ENCODE data around the gene CLIC5. TPM values are rescaled to one million over a fixed set of nuclear protein-coding genes. Genes with fewer than 3 reads are reported as not detected.
"Not testable (repeated sequence)": the region's sequence is repeated elsewhere in the genome, so short reads cannot be mapped to it uniquely, and the experiment has no call there.

The CLIC5 gene
- total RNA-seq, 1 donor from 2014 or later: not detected

DNA sequence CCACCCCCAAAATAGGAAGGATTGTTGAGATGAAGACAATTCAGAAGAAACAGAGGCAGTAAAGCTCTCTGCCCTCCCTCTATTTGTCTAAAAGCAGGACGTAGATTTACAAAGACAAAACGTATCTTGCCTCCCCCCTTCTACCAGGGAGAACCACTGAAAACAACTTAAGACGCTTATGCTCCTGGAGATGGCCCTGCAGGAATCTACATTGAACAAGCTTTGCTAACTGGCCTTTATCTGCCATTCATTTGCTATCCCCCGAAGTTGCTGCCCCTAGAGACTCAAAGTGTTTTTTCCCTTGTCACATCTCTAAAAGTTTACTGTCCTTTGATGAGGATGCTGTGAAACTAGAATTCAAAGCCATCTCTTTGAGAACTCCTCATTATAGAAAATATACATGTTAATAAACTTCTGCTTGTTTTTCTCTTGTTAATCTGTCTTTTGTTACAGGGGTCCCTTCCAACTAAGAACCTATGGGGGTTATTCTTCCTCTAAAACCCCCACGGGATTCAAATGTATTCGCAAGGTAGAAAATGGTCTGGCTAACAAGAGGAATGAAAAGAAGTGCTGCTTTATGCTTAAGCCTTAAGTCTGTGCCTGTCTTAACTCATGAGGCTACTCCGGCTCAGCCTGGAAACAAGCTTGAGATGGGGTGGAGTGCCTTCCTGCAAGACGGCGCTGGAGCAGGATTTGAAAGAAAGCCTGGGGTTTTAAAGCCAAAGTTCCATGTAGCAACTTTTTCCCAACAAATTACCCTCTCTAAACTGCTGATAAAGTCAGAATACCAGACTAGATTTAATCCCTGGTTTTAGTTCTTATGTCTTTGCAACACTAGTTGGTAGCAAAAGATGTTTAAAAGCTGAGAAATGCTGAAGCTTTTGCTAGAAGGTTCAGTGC, 88.0 kb downstream of the CLIC5 start:
- no peak overlapping the region for H3K4me3 Mint-ChIP-seq (ENCODE audit: unreplicated experiment)
- peak; percentile 19 for DNase-seq (ENCODE audit: extremely low spot score, unreplicated experiment)
- H3K27ac Mint-ChIP-seq (ENCODE audit: unreplicated experiment): no peak overlapping the region
- TF ChIP-seq, protein P1, sequence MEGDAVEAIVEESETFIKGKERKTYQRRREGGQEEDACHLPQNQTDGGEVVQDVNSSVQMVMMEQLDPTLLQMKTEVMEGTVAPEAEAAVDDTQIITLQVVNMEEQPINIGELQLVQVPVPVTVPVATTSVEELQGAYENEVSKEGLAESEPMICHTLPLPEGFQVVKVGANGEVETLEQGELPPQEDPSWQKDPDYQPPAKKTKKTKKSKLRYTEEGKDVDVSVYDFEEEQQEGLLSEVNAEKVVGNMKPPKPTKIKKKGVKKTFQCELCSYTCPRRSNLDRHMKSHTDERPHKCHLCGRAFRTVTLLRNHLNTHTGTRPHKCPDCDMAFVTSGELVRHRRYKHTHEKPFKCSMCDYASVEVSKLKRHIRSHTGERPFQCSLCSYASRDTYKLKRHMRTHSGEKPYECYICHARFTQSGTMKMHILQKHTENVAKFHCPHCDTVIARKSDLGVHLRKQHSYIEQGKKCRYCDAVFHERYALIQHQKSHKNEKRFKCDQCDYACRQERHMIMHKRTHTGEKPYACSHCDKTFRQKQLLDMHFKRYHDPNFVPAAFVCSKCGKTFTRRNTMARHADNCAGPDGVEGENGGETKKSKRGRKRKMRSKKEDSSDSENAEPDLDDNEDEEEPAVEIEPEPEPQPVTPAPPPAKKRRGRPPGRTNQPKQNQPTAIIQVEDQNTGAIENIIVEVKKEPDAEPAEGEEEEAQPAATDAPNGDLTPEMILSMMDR (IDR thresholded peaks at IDR 0.05): no peak
- H3K36me3 Mint-ChIP-seq (ENCODE audit: unreplicated experiment): no peaks in the 10 kb centered on the region
- H3K27me3 Mint-ChIP-seq (ENCODE audit: unreplicated experiment): peaks cover 9% of the 10 kb centered on the region
- H3K4me1 Mint-ChIP-seq (ENCODE audit: unreplicated experiment): peaks cover 27% of the 10 kb centered on the region
- H3K9me3 Mint-ChIP-seq (ENCODE audit: unreplicated experiment): no peaks in the 10 kb centered on the region

- not testable (repeated sequence) for H3K4me3 Mint-ChIP-seq (ENCODE audit: unreplicated experiment); H3K9me3 Mint-ChIP-seq (ENCODE audit: unreplicated experiment); H3K36me3 Mint-ChIP-seq (ENCODE audit: unreplicated experiment); H3K27me3 Mint-ChIP-seq (ENCODE audit: unreplicated experiment); H3K27ac Mint-ChIP-seq (ENCODE audit: unreplicated experiment)
- peaks cover 38% of the 10 kb centered on the region for H3K4me1 Mint-ChIP-seq (ENCODE audit: unreplicated experiment)
- DNase-seq (ENCODE audit: extremely low spot score, unreplicated experiment): peak; percentile 38
These were observed 89.2 kb downstream of the CLIC5 start for GRCh38 chr6:45926423-45926822.

- no peak overlapping the region for H3K4me3 Mint-ChIP-seq (ENCODE audit: unreplicated experiment)
- DNase-seq (ENCODE audit: extremely low spot score, unreplicated experiment): peak; percentile 3
- TF ChIP-seq, protein P1 (IDR thresholded peaks at IDR 0.05): no peak
- H3K27me3 Mint-ChIP-seq (ENCODE audit: unreplicated experiment): peaks cover 7% of the 10 kb centered on the region
- H3K4me1 Mint-ChIP-seq (ENCODE audit: unreplicated experiment): peaks cover 29% of the 10 kb centered on the region
- no peaks in the 10 kb centered on the region for H3K36me3 Mint-ChIP-seq (ENCODE audit: unreplicated experiment)
- no peak overlapping the region for H3K27ac Mint-ChIP-seq (ENCODE audit: unreplicated experiment)
- H3K9me3 Mint-ChIP-seq (ENCODE audit: unreplicated experiment): no peaks in the 10 kb centered on the region
These were observed 90.8 kb downstream of the CLIC5 start for GRCh38 chr6:45924763-45925342.

- DNase-seq (ENCODE audit: extremely low spot score, unreplicated experiment): no peak
- TF ChIP-seq, protein P1 (IDR thresholded peaks at IDR 0.05): no peak
- Mint-ChIP-seq H3K9me3 (ENCODE audit: unreplicated experiment) (no peaks in the 10 kb centered on the region), H3K27ac (ENCODE audit: unreplicated experiment) (no peak overlapping the region), H3K27me3 (ENCODE audit: unreplicated experiment) (peaks cover 7% of the 10 kb centered on the region), H3K36me3 (ENCODE audit: unreplicated experiment) (no peaks in the 10 kb centered on the region), H3K4me3 (ENCODE audit: unreplicated experiment) (no peak overlapping the region), H3K4me1 (ENCODE audit: unreplicated experiment) (peaks cover 29% of the 10 kb centered on the region)
These were observed 91.7 kb downstream of the CLIC5 start for GRCh38 chr6:45923831-45924391.

DNA sequence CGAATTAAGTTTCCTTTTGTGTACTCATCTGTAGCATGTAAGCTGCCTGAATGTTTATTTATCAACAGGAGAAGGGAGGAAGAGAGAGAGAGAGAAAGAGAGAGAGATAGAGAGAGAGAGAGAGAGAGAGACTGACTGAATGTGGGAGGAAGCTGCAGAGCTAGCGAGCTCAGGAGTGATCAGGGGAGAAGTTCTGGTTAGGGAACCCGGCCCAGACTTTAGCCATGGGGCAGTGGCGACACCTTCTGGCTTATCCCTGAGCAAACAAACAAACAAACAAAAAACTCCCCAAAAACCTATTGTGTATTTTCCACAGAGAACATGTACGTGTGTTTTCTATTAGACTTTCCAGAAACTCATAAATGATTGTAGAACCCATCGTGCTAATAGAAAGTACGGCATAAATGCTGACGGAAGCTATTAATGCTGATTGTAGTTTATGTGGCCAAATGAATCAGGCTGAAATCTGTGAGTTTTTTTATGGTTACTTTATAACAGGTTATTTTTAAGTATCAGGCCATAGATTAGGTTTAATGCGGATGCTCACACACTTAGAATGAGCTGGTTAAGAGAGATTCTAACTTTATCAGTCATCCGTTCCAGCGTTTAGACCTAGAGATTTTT, 92.8 kb downstream of the CLIC5 start:
- Mint-ChIP-seq H3K27me3 (ENCODE audit: unreplicated experiment) (peaks cover 7% of the 10 kb centered on the region), H3K36me3 (ENCODE audit: unreplicated experiment) (no peaks in the 10 kb centered on the region), H3K4me3 (ENCODE audit: unreplicated experiment) (no peak overlapping the region), H3K27ac (ENCODE audit: unreplicated experiment) (no peak overlapping the region), H3K4me1 (ENCODE audit: unreplicated experiment) (peaks cover 29% of the 10 kb centered on the region), H3K9me3 (ENCODE audit: unreplicated experiment) (no peaks in the 10 kb centered on the region)
- DNase-seq (ENCODE audit: extremely low spot score, unreplicated experiment): peak; percentile 87
- TF ChIP-seq, protein P1 (IDR thresholded peaks at IDR 0.05): peak; percentile 82
